Measurements from ENCODE around the gene SH3RF3. TPM values are rescaled to one million over a fixed set of nuclear protein-coding genes. Genes with fewer than 3 reads are reported as not detected.

The SH3RF3 gene
- total and polyA plus RNA-seq, 10 of the 15 experiments (the other 5 are each of a cell fraction or from before 2014, with no cell fraction given) = 0.08 to 8.8 (median 2.3) TPM

GRCh38 chr2:109311771-109312170 is 182.8 kb downstream of the SH3RF3 start (continued):
- TF ChIP-seq ATF3 (IDR thresholded peaks at IDR 0.05; ENCODE audit: borderline replicate concordance, extremely low read depth, low read depth, low read length) (no peak), PKNOX1 (IDR thresholded peaks at IDR 0.05) (no peak), SREBF1 (IDR thresholded peaks at IDR 0.05; ENCODE audit: low read length) (no peak), ZNF384 (IDR thresholded peaks at IDR 0.05; ENCODE audit: borderline replicate concordance, low read depth, low read length) (no peak), CREM (IDR thresholded peaks at IDR 0.05; ENCODE audit: low read depth) (no peak), GATAD2B (conservative IDR thresholded peaks at IDR 0.05; ENCODE audit: low read depth) (no peak), ZNF592 (IDR thresholded peaks at IDR 0.05) (no peak), SMAD1 (IDR thresholded peaks at IDR 0.05; ENCODE audit: low read depth, partially characterized antibody) (no peak), SIN3A (IDR thresholded peaks at IDR 0.05; ENCODE audit: low read depth, low read length) (no peak)

All from GM12878 (cell line).